Cardiac septum (tissue), 1 donor: ENCODE data around the gene NFIB. TPM values are rescaled to one million over a fixed set of nuclear protein-coding genes. Genes with fewer than 3 reads are reported as not detected.

Source experiments
- DNase-seq: peaks from one replicate; pipeline ENCODE4 v3.0.0-alpha.2; 2020; ENCODE audit warnings: low spot score
- intact Hi-C: fragments of 100-400 bp; cut with DNase I; formaldehyde crosslinking; loops from one replicate; pipeline ENCODE4 v1.14.0; 2022
- total RNA-seq: library from RNA; stranded (reverse); fragmentation: NEBNext Ultra II Directional; extraction: Animal tissue kit (Norgen Biotek cat#: 25700); gene quantifications from one replicate; pipeline ENCODE4 v1.2.1, GENCODE V29; 2021
- donor health status: DM: no; HTN: no; CAD: no.

The NFIB gene
- total RNA-seq, 1 donor from 2014 or later: 129 TPM

GRCh38 chr9:14238079-14238478, 75.9 kb downstream of the NFIB start:
- intact Hi-C loops: loop anchor here (5.0 kb wide), 1 partner anchor 114 kb away; no protein-coding TSS in a partner anchor

GRCh38 chr9:14236591-14236990, 77.3 kb downstream of the NFIB start:
- intact Hi-C loops: loop anchor here (5.0 kb wide), 1 partner anchor 116 kb away; no protein-coding TSS in a partner anchor
- DNase-seq: no peak

More at GRCh38 chr9:14238079-14238478, 75.9 kb downstream of the NFIB start:
- no peak for DNase-seq

DNA sequence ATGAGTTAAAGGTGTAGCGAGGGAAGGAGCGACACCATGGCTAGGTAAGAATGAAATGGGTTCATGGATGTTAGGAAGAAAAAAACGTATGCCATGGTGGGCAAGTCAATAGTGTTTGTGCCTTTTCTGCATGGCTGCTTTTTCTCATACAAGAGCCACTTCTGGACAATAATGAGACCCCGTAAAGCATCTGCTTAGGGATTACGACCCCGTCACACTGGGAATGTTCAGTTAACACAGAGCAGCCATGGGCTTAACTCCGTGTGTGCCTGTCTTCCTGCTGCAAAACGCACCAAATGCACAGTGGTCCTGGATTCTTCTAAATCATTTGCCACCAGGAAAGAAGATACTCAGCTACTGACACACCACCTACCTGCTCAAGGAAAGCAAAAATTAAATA, 81.8 kb downstream of the NFIB start:
- DNase-seq: no peak
- intact Hi-C loops: no loop called here

DNA sequence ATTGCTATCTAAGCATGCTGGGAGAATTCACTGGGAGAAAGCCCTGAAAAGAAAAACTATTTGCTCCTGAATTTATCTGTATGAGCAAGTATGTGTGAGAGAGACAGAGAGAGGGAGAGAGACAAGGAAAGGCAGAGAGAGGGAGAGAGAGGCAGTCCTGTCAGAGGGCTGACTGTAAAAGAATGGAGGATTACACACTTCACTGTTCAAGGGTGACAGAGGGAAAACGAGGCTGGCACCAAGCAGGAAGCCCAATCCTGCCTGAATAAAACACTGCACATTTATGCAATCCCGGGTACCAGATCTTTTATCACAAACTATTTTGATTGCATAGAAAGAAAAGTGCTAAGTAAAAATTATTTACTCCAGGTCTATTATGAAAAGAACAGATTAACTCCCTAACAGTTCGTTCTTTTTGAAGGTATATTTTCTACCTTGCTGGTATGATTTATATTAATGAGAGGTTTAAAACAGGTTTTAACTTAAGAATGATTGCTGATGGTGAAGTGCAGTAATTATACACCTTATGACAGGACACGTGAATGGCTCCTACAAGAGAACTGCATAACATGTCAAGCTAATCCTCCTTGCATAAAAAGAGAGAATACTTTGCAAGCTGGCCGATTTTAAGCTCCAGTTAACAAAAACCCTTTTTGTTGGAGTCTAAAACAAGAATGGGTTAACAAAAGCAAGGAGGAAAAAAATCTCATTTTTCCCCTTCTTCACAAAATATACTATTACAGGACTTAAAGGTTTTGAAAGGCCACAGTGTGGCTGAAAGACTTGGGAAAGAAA, 82.5 kb downstream of the NFIB start:
- DNase-seq: no peak
- intact Hi-C loops: no loop called here

DNA sequence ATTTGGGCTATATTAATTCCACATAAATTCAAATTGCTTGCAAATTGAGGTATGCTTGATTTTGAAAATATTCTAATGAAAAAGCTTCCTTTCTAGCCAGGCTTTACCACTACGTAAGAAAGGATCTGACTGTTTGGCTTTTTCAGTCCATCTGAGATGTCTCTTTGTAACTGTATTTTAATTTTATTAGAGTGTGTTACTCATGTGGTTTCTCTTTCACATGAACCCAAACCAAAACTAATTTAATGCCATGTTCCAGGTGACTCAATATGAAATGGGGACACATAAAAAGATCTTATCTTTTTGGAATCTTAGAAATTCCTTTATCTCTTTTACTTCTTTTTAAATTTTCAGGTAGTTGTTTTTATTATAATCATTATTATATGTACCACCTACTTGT, 85.3 kb downstream of the NFIB start:
- DNase-seq: no peak
- intact Hi-C loops: no loop called here

GRCh38 chr9:14226855-14227532, 86.9 kb downstream of the NFIB start:
- no peak for DNase-seq
- intact Hi-C loops: no loop called here

DNA sequence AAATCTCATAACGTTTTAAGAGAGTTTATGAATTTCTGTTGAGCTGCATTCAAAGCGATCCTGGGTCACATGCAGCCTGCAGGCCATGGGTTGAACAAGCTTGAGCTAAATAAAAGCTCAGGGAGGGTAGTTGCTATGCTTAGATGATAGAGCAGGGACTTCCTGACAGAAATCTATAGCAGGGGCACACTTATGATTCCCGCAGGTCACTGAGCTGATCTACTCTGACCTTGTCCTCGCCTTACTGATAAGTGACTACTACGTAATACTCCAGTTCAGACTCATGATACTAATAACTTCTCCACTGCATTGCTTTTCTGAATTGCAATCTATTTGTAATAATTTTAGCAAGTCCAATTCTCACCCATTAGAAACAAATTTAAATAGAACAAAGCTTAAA, 90.9 kb downstream of the NFIB start:
- intact Hi-C loops: no loop called here
- no peak for DNase-seq

DNA sequence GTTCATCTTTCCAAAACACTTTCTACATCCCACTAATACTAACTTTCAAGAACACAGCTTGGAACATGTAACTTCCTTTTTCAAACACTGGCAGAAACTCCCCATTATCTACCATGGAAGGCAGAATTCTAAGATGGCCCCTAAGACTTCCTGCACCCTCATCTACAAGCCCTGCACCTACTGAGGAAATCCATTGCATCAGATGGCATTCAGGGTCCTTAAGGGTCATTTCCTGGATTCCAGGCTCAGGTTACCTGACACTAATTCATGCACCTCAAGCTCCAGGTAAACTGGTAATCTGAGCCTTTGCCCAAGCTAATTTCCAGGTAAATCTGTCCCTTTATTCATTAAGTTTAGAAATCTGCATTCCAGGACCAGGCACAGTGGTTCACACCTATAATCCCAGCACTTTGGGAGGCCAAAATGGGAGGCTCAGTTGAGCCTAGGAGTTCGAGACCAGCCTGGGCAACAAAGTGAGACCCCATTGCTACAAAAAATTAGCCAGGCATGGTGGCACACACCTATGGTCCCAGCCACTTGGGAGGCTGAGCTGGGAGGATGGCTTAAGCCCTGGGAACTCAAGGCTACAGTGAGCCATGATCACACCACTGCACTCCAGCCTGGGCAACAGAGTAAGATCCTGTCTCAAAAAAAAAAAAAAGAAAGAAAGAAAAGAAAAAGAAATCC, 91.6 kb downstream of the NFIB start:
- intact Hi-C loops: no loop called here
- no peak for DNase-seq

DNA sequence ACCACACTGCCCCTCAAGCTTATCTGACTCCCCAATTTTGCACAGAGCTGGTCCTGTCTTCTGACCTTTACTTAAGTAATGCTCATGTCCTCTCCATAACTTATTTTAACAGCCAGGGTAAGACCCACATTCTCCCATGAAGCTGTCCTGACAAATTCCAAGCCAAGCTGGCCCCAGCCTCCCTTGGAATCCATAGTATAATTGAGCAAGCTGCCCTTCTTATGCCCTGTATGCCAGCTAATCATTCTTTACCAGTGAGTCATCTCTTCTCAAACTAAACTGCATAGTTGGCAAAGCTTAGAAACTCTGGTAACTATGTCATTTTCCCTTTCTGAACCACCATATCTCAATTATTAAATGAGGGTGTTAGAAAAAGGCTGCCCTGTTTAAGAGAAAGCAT, 92.4 kb downstream of the NFIB start:
- intact Hi-C loops: no loop called here
- DNase-seq: no peak

GRCh38 chr9:14221119-14221518, 92.8 kb downstream of the NFIB start:
- DNase-seq: no peak
- intact Hi-C loops: no loop called here

DNA sequence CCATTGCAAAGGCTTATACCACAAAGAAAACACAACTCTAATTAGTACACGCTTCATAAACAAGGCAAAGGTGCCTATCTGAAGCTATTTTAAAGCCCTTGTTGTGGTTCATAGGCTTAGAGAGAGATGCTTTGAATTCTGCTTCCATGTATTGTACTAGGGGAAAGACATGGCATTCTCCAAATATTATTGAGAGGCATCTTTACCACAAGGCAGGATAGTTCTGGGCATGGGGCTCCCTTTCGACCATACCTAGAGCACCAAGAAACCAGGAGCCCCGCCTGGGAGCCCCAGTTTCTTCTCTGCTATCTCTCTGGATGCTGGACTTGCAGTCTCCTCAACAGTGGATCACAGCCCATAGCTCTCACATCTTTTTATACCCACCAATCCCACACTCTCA, 93.7 kb downstream of the NFIB start:
- intact Hi-C loops: no loop called here
- no peak for DNase-seq

DNA sequence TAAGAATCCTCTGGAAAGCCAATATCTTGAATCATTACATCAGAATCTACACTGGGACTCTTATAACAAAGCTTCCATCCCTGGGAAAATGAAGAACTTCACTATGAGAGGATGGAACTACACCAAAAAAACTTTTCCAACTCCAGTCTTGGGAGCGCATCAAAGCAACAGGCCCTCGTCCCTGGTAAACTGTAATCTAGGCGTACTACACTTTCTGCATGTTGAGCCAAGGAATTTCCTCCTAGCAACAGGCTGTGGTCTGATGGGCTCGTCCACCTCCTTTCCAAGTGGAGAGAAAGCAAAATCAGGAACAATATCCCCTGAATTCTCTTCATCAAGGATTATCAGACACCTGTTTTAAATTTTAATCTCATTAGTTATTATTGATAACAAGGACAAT, 94.1 kb downstream of the NFIB start:
- DNase-seq: no peak
- intact Hi-C loops: no loop called here

GRCh38 chr9:14218253-14218652, 95.7 kb downstream of the NFIB start:
- no peak for DNase-seq
- intact Hi-C loops: no loop called here

GRCh38 chr9:14216612-14217194, 97.2 kb downstream of the NFIB start:
- DNase-seq: no peak
- intact Hi-C loops: no loop called here

GRCh38 chr9:14215614-14216013, 98.3 kb downstream of the NFIB start:
- intact Hi-C loops: no loop called here
- no peak for DNase-seq

GRCh38 chr9:14214693-14215092, 99.2 kb downstream of the NFIB start:
- intact Hi-C loops: no loop called here
- no peak for DNase-seq

DNA sequence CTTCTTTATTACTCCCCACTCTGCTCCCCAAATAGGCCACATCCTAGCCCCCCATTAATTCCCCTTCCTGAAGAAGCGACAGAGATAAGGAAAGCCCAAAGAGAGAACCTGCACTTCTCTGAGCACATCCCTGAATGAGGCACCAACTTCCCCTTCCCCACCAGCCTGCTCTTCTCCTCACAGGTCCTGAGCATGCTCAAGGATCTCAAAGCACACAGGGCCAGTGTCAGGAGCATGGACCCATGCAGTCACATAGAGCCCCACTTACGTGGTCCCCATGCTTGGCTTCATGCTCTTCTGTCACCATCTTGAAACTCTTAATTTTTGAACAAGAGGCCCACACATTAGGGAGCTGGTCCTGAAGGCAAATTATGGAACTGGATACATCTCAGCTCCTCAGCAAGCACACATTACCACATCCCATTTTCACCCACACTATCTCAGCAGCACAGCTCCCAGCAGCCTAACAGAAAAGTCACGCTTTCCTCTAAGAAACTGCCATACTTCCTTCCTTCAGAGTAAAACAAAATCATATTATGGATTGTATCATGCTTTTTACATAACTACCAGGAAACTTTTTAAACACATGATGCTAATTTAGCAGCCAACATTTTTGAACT, 99.8 kb downstream of the NFIB start:
- intact Hi-C loops: no loop called here
- no peak for DNase-seq

DNA sequence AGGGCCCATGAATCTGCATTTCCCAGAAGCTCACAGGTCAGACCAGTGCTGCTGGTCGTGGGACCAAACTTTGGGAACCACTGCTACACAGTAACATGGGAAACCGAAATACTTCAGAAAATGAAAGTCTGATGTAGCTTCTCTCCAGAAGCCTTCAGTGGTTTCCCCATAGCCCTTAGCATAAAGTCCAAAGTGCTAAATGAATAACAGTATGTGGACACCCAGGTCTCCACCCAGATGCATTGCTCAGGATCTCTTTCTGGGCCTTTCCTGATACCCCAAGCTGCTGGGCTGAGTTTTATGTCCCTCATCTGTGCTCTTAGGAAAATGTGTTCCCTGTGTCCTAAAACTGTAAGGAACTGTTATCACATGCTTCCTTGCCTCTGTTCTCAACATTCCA, 100.4 kb downstream of the NFIB start:
- intact Hi-C loops: no loop called here
- no peak for DNase-seq

- no peak for DNase-seq
- intact Hi-C loops: no loop called here
Measured at GRCh38 chr9:14212697-14213420, 101.1 kb downstream of the NFIB start.
